SK-MEL-5 (cell line): ENCODE results near the gene CNN3. TPM values are rescaled to one million over a fixed set of nuclear protein-coding genes. Genes with fewer than 3 reads are reported as not detected.

ENCODE experiments used
- DNase-seq: peaks from one replicate; pipeline ENCODE4 v3.0.0-alpha.2; 2016; ENCODE audit warnings: low read depth, low spot score
- in situ Hi-C: cut with HindIII; loops from 2 replicates; pipeline ENCODE4 v1.10.0; 2016; ENCODE audit warnings: low sequenced_read_pairs, high pct_unique_total_duplicates, low pct_unique_long_range_greater_than_20kb
- total RNA-seq: library from RNA; depleted of rRNA; stranded (reverse); fragments of >200 nt; shearing (Covaris generic); gene quantifications from 2 replicates; pipeline ENCODE4 v1.2.3, GENCODE V29; 2014; rRNA removed

The CNN3 gene
- total RNA-seq, 1 experiment from 2014 or later = 87.8 TPM

DNA sequence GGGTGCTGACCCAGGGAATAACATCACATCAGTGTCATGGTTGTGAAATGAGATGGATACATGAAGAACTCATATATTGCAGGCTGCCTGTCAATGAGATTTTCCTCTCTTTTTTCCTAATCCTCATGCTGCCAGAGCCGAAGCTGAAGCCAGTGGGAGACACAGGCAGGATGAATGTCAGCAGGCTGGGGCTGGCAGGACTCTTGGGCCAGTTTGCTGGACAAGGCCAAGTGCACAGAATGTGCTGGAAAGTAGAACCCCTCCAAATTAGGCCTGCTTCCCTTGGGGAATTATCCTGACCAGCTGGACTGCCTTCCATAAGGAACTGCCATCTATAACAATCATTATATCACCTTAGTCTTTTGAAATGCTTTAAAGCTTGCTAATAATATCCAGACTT lies 75.3 kb downstream of the CNN3 start:
- in situ Hi-C loops = no loop called here
- no peak for DNase-seq

Other genes with a start within 250 kb of the CNN3 start
- gene SLC44A3, start 106.8 kb downstream of the CNN3 start, total RNA-seq = 15.0 and 17.7 TPM in 2 replicates
- 4.7 and 7.1 TPM in 2 replicates for gene ALG14, start 145.8 kb upstream of the CNN3 start, total RNA-seq
- gene TLCD4, start 190.2 kb upstream of the CNN3 start, total RNA-seq = 24.6 and 24.8 TPM in 2 replicates